C4-2B (cell line): ENCODE data around the gene IGF1.

Experiments used
- ZFX ChIP-seq: fragments of 450-650 bp; IDR thresholded peaks from 2 replicates; pipeline ENCODE4 v1.6.1; 2017
- TF ChIP-seq, protein P1 (sequence below): fragments of 450-650 bp; conservative IDR thresholded peaks from 2 replicates; pipeline ENCODE4 v1.5.1; 2017; ENCODE audit warnings: mild to moderate bottlenecking

DNA sequence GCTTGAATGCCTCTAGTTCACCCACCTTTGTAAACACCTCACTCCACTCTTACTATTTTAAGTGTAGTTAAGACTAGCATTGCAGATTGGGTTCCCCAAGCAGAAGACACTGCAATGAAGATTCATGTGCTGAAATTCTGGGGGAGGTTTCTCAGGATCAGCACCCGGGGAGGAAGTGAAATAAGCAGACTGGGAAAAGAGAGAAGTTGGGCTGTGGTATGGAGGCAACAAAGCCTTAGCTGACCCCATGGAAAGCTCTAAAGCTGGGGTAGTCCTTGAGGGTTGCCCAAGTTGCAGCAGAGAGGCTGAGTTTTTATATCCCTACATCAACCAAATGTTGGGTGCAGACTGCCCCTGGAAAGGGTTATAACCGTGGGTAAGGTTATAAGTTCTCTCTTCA, 23.9 kb upstream of the IGF1 start:
- TF ChIP-seq, protein P1, sequence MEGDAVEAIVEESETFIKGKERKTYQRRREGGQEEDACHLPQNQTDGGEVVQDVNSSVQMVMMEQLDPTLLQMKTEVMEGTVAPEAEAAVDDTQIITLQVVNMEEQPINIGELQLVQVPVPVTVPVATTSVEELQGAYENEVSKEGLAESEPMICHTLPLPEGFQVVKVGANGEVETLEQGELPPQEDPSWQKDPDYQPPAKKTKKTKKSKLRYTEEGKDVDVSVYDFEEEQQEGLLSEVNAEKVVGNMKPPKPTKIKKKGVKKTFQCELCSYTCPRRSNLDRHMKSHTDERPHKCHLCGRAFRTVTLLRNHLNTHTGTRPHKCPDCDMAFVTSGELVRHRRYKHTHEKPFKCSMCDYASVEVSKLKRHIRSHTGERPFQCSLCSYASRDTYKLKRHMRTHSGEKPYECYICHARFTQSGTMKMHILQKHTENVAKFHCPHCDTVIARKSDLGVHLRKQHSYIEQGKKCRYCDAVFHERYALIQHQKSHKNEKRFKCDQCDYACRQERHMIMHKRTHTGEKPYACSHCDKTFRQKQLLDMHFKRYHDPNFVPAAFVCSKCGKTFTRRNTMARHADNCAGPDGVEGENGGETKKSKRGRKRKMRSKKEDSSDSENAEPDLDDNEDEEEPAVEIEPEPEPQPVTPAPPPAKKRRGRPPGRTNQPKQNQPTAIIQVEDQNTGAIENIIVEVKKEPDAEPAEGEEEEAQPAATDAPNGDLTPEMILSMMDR = no peak
- TF ChIP-seq ZFX = no peak
